Measurements from ENCODE around the gene TTC3.

GRCh38 chr21:37206496-37206895 is 133.4 kb downstream of the TTC3 start:
- TF ChIP-seq EZH2 (IDR thresholded peaks at IDR 0.05): no peak
- no peak for TF ChIP-seq POLR2AphosphoS5 (IDR thresholded peaks at IDR 0.05; ENCODE audit: borderline replicate concordance, low read depth, low read length)
- no peak for TF ChIP-seq FOXP2 (optimal IDR thresholded peaks at IDR 0.05; ENCODE audit: control extremely low read depth, extremely low read length, insufficient read depth)
